ENCODE measurements around the gene SMKR1.

GRCh38 chr7:129502708-129503685 lies 666 bp downstream of the SMKR1 start:
- no peak for TF ChIP-seq CTCF (IDR thresholded peaks at IDR 0.05 in 2 of 3, conservative IDR thresholded peaks at IDR 0.05 in 1 of 3; ENCODE audit: borderline replicate concordance in 1 of 3, insufficient read depth in 1 of 3, low read depth in 2 of 3, low read length in 2 of 3)
- TF ChIP-seq EZH2 (IDR thresholded peaks at IDR 0.05): no peak

Data from HCT116 (cell line).